PFSK-1 (cell line): ENCODE measurements around the gene MYO7B.

ENCODE experiments used
- FOXP2 ChIP-seq: optimal IDR thresholded peaks from 2 replicates; pipeline ENCODE3; 2011; ENCODE audit warnings: borderline replicate concordance, control low read depth, inconsistent platforms; ENCODE audit not compliant: insufficient read depth; ENCODE audit errors: extremely low read length, extremely low read depth
- POLR2AphosphoS5 ChIP-seq: IDR thresholded peaks from 2 replicates; pipeline ENCODE4 v1.6.1; 2012; ENCODE audit warnings: low read depth, mild to moderate bottlenecking, control low read depth, low read length, moderate library complexity
- REST ChIP-seq, 2 experiments: IDR thresholded peaks; 2 replicates each; pipeline versions ENCODE4 v1.6.1 to v1.8.0; 2011 to 2012; ENCODE audit warnings: low read depth in 2 of 2, low read length in 2 of 2, control low read depth in 1 of 2, inconsistent platforms in 1 of 2, mild to moderate bottlenecking in 1 of 2, moderate library complexity in 1 of 2; ENCODE audit not compliant: insufficient read depth in 1 of 2
- SIN3A ChIP-seq: IDR thresholded peaks from 2 replicates; pipeline ENCODE4 v1.6.1; 2012; ENCODE audit warnings: mild to moderate bottlenecking, low read length, moderate library complexity, borderline replicate concordance; ENCODE audit not compliant: insufficient read depth
- TAF1 ChIP-seq: IDR thresholded peaks from 2 replicates; pipeline ENCODE4 v1.6.1; 2012; ENCODE audit warnings: low read length, control low read depth, borderline replicate concordance; ENCODE audit not compliant: insufficient read depth

MYO7B gene

DNA sequence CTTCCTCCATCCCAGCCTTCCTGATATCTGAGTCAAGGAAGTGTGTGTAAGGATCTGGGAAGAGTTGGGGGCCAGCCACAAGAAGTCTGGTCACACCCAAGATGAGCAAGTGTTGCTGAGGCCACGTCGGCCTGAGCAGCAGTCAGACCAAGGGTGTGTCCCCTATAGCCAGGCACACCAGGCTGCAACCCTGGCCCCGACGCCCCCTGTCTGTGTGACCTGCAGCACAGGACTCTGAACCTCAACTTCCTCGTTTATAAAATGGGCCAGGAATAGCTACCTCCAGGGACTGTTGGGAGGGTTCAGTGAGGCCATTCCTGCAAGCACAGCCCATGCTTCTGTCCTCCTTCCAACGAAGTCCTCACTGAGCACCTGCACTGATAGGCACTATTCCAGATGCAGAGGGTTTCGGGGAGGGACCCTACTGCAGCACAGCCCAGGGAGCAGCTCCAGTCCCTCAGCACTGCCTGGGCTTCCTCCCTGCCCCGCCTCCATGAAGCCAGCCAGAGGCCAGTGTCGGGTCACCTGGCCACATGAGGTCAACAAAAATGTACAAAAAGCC is 126.5 kb downstream of the MYO7B start:
- no peak for TF ChIP-seq TAF1
- no peak for TF ChIP-seq FOXP2
- no peak for TF ChIP-seq POLR2AphosphoS5
- TF ChIP-seq REST (IDR thresholded peaks at IDR 0.05; ENCODE audit: insufficient read depth in 1 of 2, low read depth in 2 of 2, low read length in 2 of 2): no peak
- no peak for TF ChIP-seq SIN3A

GRCh38 chr2:127662937-127663565 is 127.6 kb downstream of the MYO7B start:
- TF ChIP-seq FOXP2 (no peak), POLR2AphosphoS5 (no peak), SIN3A (no peak), TAF1 (no peak), REST (IDR thresholded peaks at IDR 0.05; ENCODE audit: insufficient read depth in 1 of 2, low read depth in 2 of 2, low read length in 2 of 2) (no peak)

- TF ChIP-seq REST (IDR thresholded peaks at IDR 0.05; ENCODE audit: insufficient read depth in 1 of 2, low read depth in 2 of 2, low read length in 2 of 2) (no peak), SIN3A (no peak), POLR2AphosphoS5 (no peak), TAF1 (no peak), FOXP2 (no peak)
Measured at GRCh38 chr2:127663566-127664064, 128.1 kb downstream of the MYO7B start.

- no peak for TF ChIP-seq POLR2AphosphoS5
- TF ChIP-seq SIN3A: no peak
- no peak for TF ChIP-seq REST (IDR thresholded peaks at IDR 0.05; ENCODE audit: insufficient read depth in 1 of 2, low read depth in 2 of 2, low read length in 2 of 2)
- TF ChIP-seq FOXP2: no peak
- no peak for TF ChIP-seq TAF1
Measured at GRCh38 chr2:127664065-127664894, 128.8 kb downstream of the MYO7B start.
